GM21390 (cell line): ENCODE data around the gene HDAC4.
A peak's percentile ranks its signal among the peaks of the same experiment; 100 is the strongest.
"Not testable (repeated sequence)": the region's sequence is repeated elsewhere in the genome, so short reads cannot be mapped to it uniquely, and the experiment has no call there.

Experiments used
- ATAC-seq: cut with Tn5 transposase; IDR thresholded peaks from one replicate; pipeline ENCODE4 v1.9.1; 2021; ENCODE audit not compliant: unreplicated experiment

HDAC4 gene

GRCh38 chr2:239042046-239042445, 358.8 kb downstream of the HDAC4 start:
- no peak for ATAC-seq

- ATAC-seq: no peak
These were observed 359.8 kb downstream of the HDAC4 start for GRCh38 chr2:239041062-239041461.

DNA sequence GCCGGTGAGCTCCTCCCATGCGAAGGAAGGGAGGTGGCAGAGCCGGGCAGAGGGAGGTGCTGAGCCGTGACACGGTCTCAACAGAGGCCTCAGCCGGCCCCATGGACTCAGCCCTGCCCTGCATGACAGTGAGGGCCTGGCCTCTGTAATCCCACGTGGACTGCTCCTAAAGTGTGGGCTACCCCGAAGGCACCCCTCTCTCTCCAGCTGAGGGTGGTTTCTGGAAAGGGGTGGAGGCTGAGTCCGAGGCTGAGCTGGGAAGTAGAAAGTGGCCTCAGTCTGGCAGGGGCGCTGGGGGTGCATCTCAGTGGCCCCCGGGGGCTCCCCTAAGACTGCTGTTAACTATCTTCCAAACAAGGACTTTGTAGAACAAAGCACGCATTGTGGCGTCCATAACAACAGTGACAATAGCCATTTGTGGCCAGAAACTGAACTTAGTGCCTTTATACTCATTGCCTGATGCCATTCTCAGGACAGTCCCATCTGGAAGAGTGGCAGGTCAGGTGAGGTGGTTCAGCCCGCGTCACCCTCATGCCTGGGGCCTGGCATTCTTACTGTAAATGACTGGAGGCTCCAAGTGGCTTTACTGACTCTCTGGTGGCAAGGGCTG, 360.6 kb downstream of the HDAC4 start:
- ATAC-seq: no peak

DNA sequence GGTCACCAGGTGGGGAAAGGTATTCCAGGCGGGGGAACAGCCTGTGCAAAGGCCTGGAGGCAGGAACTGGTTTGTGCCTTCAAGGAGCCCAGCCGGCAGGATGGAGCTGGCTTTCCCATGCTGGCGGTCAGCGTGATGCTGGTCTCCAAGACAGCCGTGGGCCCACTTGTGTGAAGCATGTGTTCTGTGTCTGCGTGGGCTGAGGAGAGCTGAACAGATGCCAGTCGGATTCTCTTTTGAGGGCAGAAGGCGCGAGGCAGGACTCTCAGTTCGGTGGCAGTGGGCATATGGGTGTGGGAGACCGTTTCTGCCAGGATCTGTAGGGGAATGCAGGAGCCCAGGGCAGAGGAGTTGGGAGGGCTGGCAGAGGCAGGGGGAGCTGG, 361.4 kb downstream of the HDAC4 start:
- ATAC-seq: no peak

DNA sequence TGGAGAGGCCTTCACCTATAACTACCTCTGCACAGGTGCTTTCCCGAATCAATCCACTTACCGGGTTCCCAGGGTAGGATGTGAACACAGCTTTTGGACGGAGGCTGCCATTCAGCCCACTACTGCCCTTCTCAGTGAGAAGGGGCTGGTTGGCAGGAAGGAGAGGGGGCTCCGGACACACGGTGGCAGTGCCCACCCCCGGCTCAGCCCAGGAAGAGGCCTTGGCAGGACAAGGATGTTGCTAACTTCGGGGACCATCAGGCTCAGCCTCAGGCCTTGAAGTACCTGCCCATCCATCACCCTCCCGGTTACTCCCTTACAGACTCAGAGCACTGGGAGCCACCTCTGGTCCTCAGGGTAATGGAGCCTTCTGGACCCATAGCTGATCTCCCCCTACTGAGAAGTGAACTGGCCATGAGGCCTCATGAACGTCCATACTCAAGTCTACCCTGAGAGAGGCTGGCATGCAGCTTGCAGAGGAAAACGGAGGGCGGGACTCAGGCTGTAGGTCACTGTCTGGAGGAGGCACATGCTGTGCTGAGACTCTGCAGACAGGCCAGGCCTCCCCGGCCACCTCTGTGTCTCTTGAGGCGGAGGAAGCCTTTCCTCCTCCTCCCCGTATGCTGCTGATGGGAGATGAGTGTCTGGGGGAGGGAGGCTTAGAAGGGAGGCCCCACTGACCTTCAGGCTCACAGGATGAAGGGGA, 361.9 kb downstream of the HDAC4 start:
- no peak for ATAC-seq

DNA sequence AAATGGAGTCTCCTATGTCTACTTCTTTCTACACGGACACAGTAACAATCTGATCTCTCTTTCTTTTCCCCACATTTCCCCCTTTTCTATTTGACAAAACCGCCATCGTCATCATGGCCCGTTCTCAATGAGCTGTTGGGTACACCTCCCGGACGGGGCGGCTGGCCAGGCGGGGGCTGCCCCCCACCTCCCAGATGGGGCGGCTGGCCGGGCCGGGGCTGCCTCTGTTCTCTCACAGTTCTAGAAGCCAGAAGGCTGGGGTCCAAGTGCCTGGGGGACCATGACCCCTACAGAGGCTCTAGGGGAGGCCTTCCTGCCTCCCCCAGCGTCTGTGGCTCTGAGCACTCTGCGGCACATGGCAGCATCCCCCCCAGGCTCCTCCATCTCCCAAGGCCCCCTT, 362.5 kb downstream of the HDAC4 start:
- ATAC-seq: not testable (repeated sequence)

- no peak for ATAC-seq
These were observed 363.3 kb downstream of the HDAC4 start for GRCh38 chr2:239037559-239037910.

DNA sequence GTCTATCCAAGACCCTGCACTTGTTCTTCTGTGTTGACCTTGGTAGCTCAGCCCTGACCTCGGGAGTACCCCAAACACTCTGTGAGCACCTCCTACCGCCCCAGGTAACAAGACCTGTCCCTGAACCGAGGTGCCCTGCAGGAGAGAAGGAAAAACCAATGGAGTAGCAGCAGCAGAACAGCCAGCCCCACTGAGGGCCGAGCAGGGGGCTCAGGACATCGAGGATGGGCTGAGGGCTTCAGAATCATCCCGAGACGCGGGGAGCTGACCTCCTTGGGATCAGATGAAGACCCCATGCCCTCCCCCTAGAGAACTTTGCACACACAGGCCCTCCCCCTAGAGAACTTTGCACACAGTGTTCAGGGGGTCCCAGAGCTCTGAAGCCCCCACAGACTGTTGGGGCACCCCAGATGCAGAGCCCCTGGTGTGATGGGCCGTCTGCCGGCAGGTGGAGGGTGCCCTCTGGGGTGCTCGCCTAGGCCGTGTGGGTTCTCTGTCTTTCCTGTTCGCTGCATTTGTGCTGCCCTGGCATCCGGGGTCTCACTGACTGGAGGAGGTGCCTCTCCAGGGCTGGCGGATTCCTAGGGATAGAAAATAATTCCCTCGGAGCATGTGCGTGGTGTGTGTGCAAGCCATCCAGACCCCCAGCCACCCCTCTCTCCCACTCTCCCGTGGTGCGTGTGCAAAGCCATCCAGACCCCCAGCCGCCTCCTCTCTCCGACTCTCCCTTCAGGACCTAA, 363.8 kb downstream of the HDAC4 start:
- no peak for ATAC-seq

DNA sequence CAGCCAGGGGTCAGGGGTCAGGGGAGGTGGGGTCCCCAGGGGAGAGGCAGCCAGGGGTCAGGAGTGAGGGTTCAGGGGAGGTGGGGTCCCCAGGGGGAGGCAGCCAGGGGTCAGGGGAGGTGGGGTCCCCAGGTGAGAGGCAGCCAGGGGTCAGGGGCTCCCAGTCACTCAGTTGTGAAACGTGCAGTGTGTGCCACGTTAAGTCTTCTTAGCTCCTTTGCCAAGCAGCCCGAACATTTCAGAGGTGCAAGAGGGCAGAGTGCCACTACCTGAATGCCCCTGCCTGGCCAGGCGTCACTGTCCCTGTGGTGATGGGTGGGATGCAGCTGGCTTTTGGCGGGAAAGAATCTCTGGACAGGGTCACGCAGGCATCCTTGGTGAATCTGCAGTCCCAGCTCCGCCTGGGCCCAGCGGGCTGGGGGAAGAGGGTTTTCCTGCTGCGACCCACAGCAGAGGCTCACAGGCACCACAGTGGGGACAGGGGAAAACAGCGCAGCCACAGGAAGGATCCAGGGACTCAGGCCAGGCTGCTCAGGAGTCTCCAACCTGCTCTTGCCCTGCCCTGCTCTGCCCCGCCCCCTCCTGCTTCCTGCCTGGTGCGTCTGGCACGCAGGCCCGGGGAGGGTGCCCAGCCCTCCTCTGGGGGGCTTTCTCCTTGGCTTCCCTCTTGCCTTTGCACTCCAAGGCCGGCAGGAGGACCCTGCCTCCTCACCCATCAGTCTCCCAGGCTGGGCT, 364.7 kb downstream of the HDAC4 start:
- no peak for ATAC-seq

DNA sequence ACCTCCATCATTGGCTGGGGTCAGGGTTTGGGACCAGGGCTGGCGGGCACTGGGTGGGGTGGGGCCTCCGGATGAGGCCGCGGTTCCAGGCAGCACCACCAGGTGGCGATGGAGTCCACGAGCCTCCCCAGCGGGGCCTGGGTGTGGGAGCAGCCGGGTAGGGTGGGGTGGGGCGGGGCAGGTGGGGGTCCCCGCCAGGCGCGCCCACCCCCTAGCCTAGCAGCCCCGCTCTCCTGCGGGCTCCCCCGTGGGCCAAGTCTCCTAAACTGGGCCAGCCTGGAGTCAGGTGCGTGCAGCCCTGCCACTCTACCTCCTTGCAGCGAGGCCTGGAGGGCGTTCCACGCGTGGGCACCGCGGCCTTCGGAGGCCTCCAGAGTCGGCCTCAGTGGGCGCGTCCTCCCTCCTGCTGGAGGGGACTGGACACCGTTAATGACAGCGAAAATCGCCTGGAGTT, 365.4 kb downstream of the HDAC4 start:
- ATAC-seq: peak; percentile 51

- no peak for ATAC-seq
These were observed 366.1 kb downstream of the HDAC4 start for GRCh38 chr2:239034561-239035341.

GRCh38 chr2:239033801-239034560, 366.8 kb downstream of the HDAC4 start:
- no peak for ATAC-seq

GRCh38 chr2:239029958-239030357, 370.9 kb downstream of the HDAC4 start:
- ATAC-seq: no peak

DNA sequence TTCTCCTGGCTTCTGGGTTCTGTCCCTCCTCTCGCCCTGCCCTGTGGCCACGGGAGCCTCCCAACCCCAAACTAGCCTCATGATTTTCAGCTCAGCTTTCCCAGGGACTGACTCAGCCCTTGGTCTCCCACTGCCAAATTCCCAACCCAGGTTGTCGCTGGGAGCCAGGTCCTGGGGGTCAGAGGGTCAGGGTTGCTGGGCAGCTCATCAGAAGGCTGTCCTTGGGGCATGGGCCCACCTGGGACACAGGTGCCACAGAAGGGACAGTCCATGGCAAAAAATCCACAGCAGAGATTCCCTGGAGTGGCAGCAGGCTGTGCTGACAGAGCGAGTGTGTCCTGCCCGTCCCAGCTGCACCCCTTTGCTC, 372.6 kb downstream of the HDAC4 start:
- no peak for ATAC-seq

GRCh38 chr2:239027391-239028252, 373.2 kb downstream of the HDAC4 start:
- ATAC-seq: no peak

- ATAC-seq: no peak
These were observed 374.0 kb downstream of the HDAC4 start for GRCh38 chr2:239026711-239027361.

- no peak for ATAC-seq
These were observed 374.8 kb downstream of the HDAC4 start for GRCh38 chr2:239025951-239026461.

GRCh38 chr2:239025096-239025801, 375.6 kb downstream of the HDAC4 start:
- ATAC-seq: no peak
